ENCODE measurements around the gene FAM124B.
"Not testable (repeated sequence)": the region's sequence is repeated elsewhere in the genome, so short reads cannot be mapped to it uniquely, and the experiment has no call there.

The FAM124B gene

GRCh38 chr2:224413381-224413780 lies 11.5 kb upstream of the FAM124B start:
- DNase-seq: no peak

GRCh38 chr2:224412141-224413015 lies 10.5 kb upstream of the FAM124B start:
- DNase-seq: no peak

- no peak for DNase-seq
Measured at GRCh38 chr2:224410946-224411561, 9.1 kb upstream of the FAM124B start.

GRCh38 chr2:224408676-224409075 lies 6.8 kb upstream of the FAM124B start:
- DNase-seq: no peak

GRCh38 chr2:224407241-224407701 lies 5.4 kb upstream of the FAM124B start:
- peak in 1 of 3 donors; percentile 26 for DNase-seq

- peak; percentile 32 to 57 (median 53) for DNase-seq
Measured at GRCh38 chr2:224405841-224406370, 4.0 kb upstream of the FAM124B start.

- DNase-seq: peak in 1 of 3 donors; percentile 22
Measured at GRCh38 chr2:224405412-224405811, 3.5 kb upstream of the FAM124B start.

GRCh38 chr2:224404796-224405195 lies 2.9 kb upstream of the FAM124B start:
- DNase-seq: no peak

GRCh38 chr2:224403657-224404056 lies 1.8 kb upstream of the FAM124B start:
- no peak for DNase-seq

GRCh38 chr2:224400886-224401632 lies 848 bp downstream of the FAM124B start:
- no peak for DNase-seq

- no peak for DNase-seq
Measured at GRCh38 chr2:224400174-224400810, 1.6 kb downstream of the FAM124B start.

- no peak for DNase-seq
Measured at GRCh38 chr2:224398289-224398688, 3.6 kb downstream of the FAM124B start.

GRCh38 chr2:224397100-224397499 lies 4.8 kb downstream of the FAM124B start:
- not testable (repeated sequence) for DNase-seq

- DNase-seq: no peak
Measured at GRCh38 chr2:224395620-224396390, 6.1 kb downstream of the FAM124B start.

GRCh38 chr2:224393157-224393872 lies 8.6 kb downstream of the FAM124B start:
- DNase-seq: no peak

GRCh38 chr2:224392545-224392944 lies 9.4 kb downstream of the FAM124B start:
- DNase-seq: no peak

- DNase-seq: no peak
Measured at GRCh38 chr2:224389317-224389716, 12.6 kb downstream of the FAM124B start.

- DNase-seq: no peak
Measured at GRCh38 chr2:224386876-224387275, 15.0 kb downstream of the FAM124B start.

- DNase-seq: no peak
Measured at GRCh38 chr2:224382973-224383555, 18.8 kb downstream of the FAM124B start.

- not testable (repeated sequence) for DNase-seq
Measured at GRCh38 chr2:224382280-224382647, 19.6 kb downstream of the FAM124B start.

All from suppressor macrophage treated with lipopolysaccharide for 1 hour (primary cell).